ENCODE results near the gene P2RX6.
"Not testable (repeated sequence)": the region's sequence is repeated elsewhere in the genome, so short reads cannot be mapped to it uniquely, and the experiment has no call there.

Gene P2RX6

GRCh38 chr22:21031545-21032036 is 16.6 kb downstream of the P2RX6 start:
- no peak for DNase-seq (ENCODE audit: low read depth in 2 of 2)

GRCh38 chr22:21032037-21032867 is 17.3 kb downstream of the P2RX6 start, which contains the start of gene SLC7A4:
Gene SLC7A4 (minus strand): TSS chr22:21032561. CDS start chr22:21031812, 749 bp downstream.
- DNase-seq (ENCODE audit: low read depth in 2 of 2) = no peak

GRCh38 chr22:21032868-21033688 is 18.1 kb downstream of the P2RX6 start:
- DNase-seq (ENCODE audit: low read depth in 2 of 2) = no peak

- DNase-seq (ENCODE audit: low read depth in 2 of 2) = no peak
Measured at GRCh38 chr22:21033895-21034294, 18.9 kb downstream of the P2RX6 start.

- no peak for DNase-seq (ENCODE audit: low read depth in 2 of 2)
Measured at GRCh38 chr22:21034989-21035388, 20.0 kb downstream of the P2RX6 start.

GRCh38 chr22:21038405-21038804 is 23.4 kb downstream of the P2RX6 start:
- DNase-seq (ENCODE audit: low read depth in 2 of 2) = no peak

GRCh38 chr22:21039158-21039557 is 24.2 kb downstream of the P2RX6 start:
- not testable (repeated sequence) for DNase-seq (ENCODE audit: low read depth in 2 of 2)

- DNase-seq (ENCODE audit: low read depth in 2 of 2) = no peak
Measured at GRCh38 chr22:21041937-21042336, 27.0 kb downstream of the P2RX6 start.

- no peak for DNase-seq (ENCODE audit: low read depth in 2 of 2)
Measured at GRCh38 chr22:21042978-21043859, 28.3 kb downstream of the P2RX6 start.

- no peak for DNase-seq (ENCODE audit: low read depth in 2 of 2)
Measured at GRCh38 chr22:21043860-21044535, 29.0 kb downstream of the P2RX6 start.

GRCh38 chr22:21044931-21045584 is 30.1 kb downstream of the P2RX6 start:
- no peak for DNase-seq (ENCODE audit: low read depth in 2 of 2)

GRCh38 chr22:21045585-21046294 is 30.8 kb downstream of the P2RX6 start, which contains the start of gene LRRC74B:
Gene LRRC74B (plus strand): TSS chr22:21045946. CDS start chr22:21045987, 41 bp downstream.
- DNase-seq (ENCODE audit: low read depth in 2 of 2) = peak; percentile 23 to 49

- no peak for DNase-seq (ENCODE audit: low read depth in 2 of 2)
Measured at GRCh38 chr22:21047035-21047661, 32.2 kb downstream of the P2RX6 start.

GRCh38 chr22:21047730-21048129 is 32.8 kb downstream of the P2RX6 start:
- DNase-seq (ENCODE audit: low read depth in 2 of 2) = no peak

- DNase-seq (ENCODE audit: low read depth in 2 of 2) = not testable (repeated sequence)
Measured at GRCh38 chr22:21048448-21048847, 33.5 kb downstream of the P2RX6 start.

- DNase-seq (ENCODE audit: low read depth in 2 of 2) = not testable (repeated sequence)
Measured at GRCh38 chr22:21048965-21049364, 34.0 kb downstream of the P2RX6 start.

- no peak for DNase-seq (ENCODE audit: low read depth in 2 of 2)
Measured at GRCh38 chr22:21051145-21051830, 36.3 kb downstream of the P2RX6 start.

- DNase-seq (ENCODE audit: low read depth in 2 of 2) = no peak
Measured at GRCh38 chr22:21051831-21052400, 37.0 kb downstream of the P2RX6 start.

All from stimulated activated CD8-positive, alpha-beta memory T cell treated with anti-CD3 and anti-CD28 coated beads, Interleukin-7, amount 100 ng/mL, for 4 hours (primary cell).